AG04450 (cell line): ENCODE data around the gene OSBPL5. TPM values are rescaled to one million over a fixed set of nuclear protein-coding genes. Genes with fewer than 3 reads are reported as not detected.
"Not testable (repeated sequence)": the region's sequence is repeated elsewhere in the genome, so short reads cannot be mapped to it uniquely, and the experiment has no call there.

Experiments used
- CTCF ChIA-PET: fragments of 300-600, 350-600 bp; formaldehyde crosslinking; extraction: SDS; loops from one replicate; lab custom pipeline; 2022; ENCODE audit warnings: antibody characterized with exemption, inconsistent platforms; lab: Charles Lee
- POLR2A ChIA-PET: fragments of 350-600 bp; formaldehyde crosslinking; extraction: SDS; loops from one replicate; lab custom pipeline; 2021; ENCODE audit warnings: antibody characterized with exemption, inconsistent platforms; lab: Yijun Ruan, JAX
- DNase-seq: peaks from one replicate; pipeline ENCODE4 v3.0.0-alpha.2; 2011; ENCODE audit warnings: low read depth, low spot score
- H3K27ac ChIP-seq: one replicate; pipeline ENCODE4 v1.5.1; 2012; ENCODE audit warnings: low read depth, low read length, control low read depth
- H3K27me3 ChIP-seq: one replicate; pipeline ENCODE4 v1.6.0; 2012; ENCODE audit warnings: low read length; ENCODE audit not compliant: control insufficient read depth, insufficient read depth
- H3K4me3 ChIP-seq: 2 replicates; pipeline ENCODE4 v1.5.1; 2011; ENCODE audit warnings: mild to moderate bottlenecking, low read depth, low read length, control low read depth
- H3K9me3 ChIP-seq: 2 replicates; pipeline ENCODE4 v1.5.1; 2012; ENCODE audit warnings: low read length; ENCODE audit not compliant: control insufficient read depth, insufficient read depth
- polyA plus RNA-seq: library from polyadenylated mRNA; depleted of rRNA; stranded (reverse); fragments of >200 nt; gene quantifications from 2 replicates; pipeline ENCODE4 v1.2.3, GENCODE V29; 2011
- TF ChIP-seq, protein P1 (sequence below): IDR thresholded peaks from 2 replicates; pipeline ENCODE4 v1.5.1; 2011; ENCODE audit warnings: low read depth, low read length, control low read depth, inconsistent platforms

The OSBPL5 gene
- polyA plus RNA-seq, 1 experiment = 7.4 TPM

DNA sequence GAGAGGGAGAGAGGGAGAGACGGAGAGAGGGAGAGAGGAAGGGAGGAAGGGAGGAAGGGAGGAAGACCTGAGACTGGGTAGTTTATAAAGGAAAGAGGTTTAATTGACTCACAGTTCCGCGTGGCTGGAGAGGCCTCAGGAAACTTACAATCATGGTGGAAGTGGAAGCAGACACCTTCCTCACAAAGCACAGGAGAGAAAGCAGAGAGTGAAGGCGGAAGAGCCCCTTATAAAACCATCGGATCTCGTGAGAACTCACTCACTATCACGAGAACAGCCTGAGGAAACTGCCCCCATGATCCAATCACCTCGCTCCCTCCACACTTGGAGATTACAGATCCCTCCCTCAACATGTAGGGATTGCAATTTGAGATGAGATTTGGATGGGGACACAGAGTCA, 95.7 kb downstream of the OSBPL5 start:
- Histone ChIP-seq H3K9me3 (peaks cover 2% of the 10 kb centered on the region; the same call in 1 of the 2 replicates), H3K27ac (no peak overlapping the region), H3K4me3 (no peak overlapping the region), H3K27me3 (no peaks in the 10 kb centered on the region)
- CTCF ChIA-PET = no interaction called here
- TF ChIP-seq, protein P1, sequence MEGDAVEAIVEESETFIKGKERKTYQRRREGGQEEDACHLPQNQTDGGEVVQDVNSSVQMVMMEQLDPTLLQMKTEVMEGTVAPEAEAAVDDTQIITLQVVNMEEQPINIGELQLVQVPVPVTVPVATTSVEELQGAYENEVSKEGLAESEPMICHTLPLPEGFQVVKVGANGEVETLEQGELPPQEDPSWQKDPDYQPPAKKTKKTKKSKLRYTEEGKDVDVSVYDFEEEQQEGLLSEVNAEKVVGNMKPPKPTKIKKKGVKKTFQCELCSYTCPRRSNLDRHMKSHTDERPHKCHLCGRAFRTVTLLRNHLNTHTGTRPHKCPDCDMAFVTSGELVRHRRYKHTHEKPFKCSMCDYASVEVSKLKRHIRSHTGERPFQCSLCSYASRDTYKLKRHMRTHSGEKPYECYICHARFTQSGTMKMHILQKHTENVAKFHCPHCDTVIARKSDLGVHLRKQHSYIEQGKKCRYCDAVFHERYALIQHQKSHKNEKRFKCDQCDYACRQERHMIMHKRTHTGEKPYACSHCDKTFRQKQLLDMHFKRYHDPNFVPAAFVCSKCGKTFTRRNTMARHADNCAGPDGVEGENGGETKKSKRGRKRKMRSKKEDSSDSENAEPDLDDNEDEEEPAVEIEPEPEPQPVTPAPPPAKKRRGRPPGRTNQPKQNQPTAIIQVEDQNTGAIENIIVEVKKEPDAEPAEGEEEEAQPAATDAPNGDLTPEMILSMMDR = no peak
- POLR2A ChIA-PET = no interaction called here
- no peak for DNase-seq

DNA sequence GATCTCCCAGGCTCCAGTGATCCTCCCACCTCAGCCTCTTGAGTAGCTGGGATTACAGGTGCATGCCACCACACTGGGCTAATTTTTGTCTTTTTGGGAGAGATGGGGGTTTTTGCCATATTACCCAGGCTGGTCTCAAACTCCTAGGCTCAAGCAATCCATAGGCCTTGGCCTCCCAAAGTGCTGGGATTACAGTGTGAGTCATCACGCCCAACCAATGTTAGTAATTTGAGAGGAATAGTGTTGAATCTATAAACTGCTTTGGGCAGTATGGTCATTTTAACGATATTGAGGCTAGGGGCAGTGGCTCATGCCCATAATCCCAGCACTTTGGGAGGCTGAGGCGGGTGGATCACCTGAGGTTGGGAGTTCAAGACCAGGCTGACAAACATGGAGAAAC, 98.8 kb downstream of the OSBPL5 start:
- H3K9me3 ChIP-seq, POLR2A ChIA-PET, H3K27ac ChIP-seq, CTCF ChIA-PET, DNase-seq, H3K27me3 ChIP-seq, H3K4me3 ChIP-seq: not testable (repeated sequence)

DNA sequence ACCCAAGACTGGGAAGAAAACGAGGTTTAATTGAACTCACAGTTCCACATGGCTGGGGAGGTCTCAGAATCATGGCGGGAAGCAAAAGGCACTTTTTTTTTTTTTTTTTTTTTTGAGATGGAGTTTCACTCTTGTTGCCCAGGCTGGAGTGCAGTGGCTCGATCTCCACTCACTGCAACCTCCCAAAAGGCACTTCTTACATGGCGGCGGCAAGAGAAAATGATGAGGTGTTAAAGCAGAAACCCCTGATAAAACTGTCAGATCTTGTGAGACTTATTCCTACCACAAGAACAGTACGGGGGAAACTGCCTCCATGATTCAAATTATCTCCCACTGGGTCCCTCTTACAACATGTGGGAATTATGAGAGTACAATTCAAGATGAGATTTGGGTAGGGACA, 100.4 kb downstream of the OSBPL5 start:
- DNase-seq, POLR2A ChIA-PET, H3K9me3 ChIP-seq, H3K27me3 ChIP-seq, H3K27ac ChIP-seq, H3K4me3 ChIP-seq: not testable (repeated sequence)
- CTCF ChIA-PET = interaction anchor here (0.6 kb wide), 1 partner anchor 901 kb away, joined by 3 read pairs; no protein-coding TSS in a partner anchor

DNA sequence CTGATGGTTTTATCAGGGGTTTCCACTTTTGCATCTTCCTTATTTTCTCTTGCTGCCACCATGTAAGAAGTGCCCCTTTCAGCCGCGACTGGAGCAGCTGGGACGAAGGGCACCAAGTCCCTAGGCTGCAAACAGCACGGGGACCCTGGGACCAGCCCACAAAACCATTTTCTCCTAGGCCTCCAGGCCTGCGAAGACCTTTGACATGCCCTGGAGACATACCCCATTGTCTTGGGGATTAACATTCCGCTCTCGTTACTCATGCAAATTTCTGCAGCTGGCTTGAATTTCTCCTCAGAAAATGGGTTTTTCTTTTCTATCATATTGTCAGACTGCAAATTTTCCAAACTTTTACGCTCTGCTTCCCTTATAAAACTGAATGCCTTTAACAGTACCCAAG, 101.2 kb downstream of the OSBPL5 start:
- POLR2A ChIA-PET, H3K4me3 ChIP-seq, H3K9me3 ChIP-seq, DNase-seq, H3K27me3 ChIP-seq, H3K27ac ChIP-seq: not testable (repeated sequence)
- CTCF ChIA-PET = interaction anchor here (1.3 kb wide), 1 partner anchor 28 kb away, joined by 4 read pairs; no protein-coding TSS in a partner anchor

DNA sequence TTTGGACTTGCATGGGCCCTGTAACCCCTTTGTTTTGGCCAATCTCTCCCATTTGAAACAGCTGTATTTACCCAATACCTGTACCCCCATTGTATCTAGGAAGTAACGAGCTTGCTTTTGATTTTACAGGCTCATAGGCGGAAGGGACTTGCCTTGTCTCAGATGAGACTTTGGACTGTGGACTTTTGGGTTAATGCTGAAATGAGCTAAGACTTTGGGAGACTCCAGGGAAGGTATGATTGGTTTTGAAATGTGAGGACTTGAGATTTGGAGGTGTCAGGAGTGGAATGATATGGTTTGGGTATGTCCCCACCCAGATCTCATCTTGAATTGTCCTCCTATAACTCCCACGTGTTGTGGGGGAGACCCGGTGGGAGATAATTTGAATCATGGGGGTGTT, 101.7 kb downstream of the OSBPL5 start:
- POLR2A ChIA-PET, H3K4me3 ChIP-seq, DNase-seq, H3K9me3 ChIP-seq, H3K27ac ChIP-seq, H3K27me3 ChIP-seq: not testable (repeated sequence)
- CTCF ChIA-PET = interaction anchor here (1.3 kb wide), 1 partner anchor 28 kb away, joined by 4 read pairs; no protein-coding TSS in a partner anchor

DNA sequence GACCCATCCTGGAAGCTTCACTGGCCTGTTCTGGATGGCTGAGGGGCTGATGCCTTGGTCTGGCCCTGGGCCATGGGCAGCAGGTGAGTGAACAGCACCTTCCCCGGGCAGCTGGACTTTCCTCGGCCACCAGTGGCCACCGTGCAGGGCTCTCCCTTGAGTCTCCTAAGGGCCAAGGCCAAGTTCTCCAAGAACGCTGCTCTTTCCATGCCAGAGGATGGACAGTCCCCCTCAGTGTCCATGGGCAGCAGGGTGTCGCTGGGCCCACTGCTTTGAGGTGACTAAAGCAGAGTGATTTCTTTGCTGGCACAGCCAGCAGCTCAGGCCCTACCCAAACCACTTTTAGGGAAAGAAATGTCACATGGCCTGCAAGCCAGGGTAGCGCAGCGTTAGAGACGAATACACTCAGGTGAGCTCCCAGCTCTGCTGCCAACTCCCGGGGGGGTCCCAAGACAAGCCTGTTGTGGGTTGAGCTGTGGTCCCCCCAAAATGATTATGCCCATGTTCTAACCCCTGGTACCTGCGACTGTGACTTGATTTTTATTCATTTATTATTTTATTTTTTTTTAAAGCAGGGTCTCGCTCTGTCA, 104.6 kb downstream of the OSBPL5 start:
- TF ChIP-seq, protein P1 = no peak
- Histone ChIP-seq H3K9me3 (peaks cover 9% of the 10 kb centered on the region; the same call in 1 of the 2 replicates), H3K4me3 (no peak overlapping the region), H3K27ac (no peak overlapping the region), H3K27me3 (no peaks in the 10 kb centered on the region)
- POLR2A ChIA-PET = no interaction called here
- no peak for DNase-seq
- CTCF ChIA-PET = no interaction called here
